Measurements from ENCODE around the gene CYTH2. TPM values are rescaled to one million over a fixed set of nuclear protein-coding genes. Genes with fewer than 3 reads are reported as not detected.

CYTH2 gene
- total RNA-seq, 1 experiment from 2014 or later: 72.6 TPM

GRCh38 chr19:48480558-48481500, 11.7 kb downstream of the CYTH2 start:
- CTCF ChIA-PET: interaction anchor here (0.6 to 2.4 kb wide), 15 partner anchors 9 to 166 kb away, joined by 3 to 11 read pairs (median 4); partner anchors contain the start of gene KDELR1
- POLR2A ChIA-PET: interaction anchor here (0.5 to 1.4 kb wide), 5 partner anchors 11 to 206 kb away, joined by 3 to 4 read pairs (median 4); partner anchors contain the start of genes SYNGR4 and TMEM143
- ATAC-seq (peak; percentile 23), DNase-seq (ENCODE audit: low spot score) (peak; percentile 44)
- Mint-ChIP-seq H3K4me3 (peak overlapping the region; percentile 81), H3K27me3 (ENCODE audit: low read depth) (peaks cover 7% of the 10 kb centered on the region; the same call in 1 of the 2 replicates), H3K9me3 (no peaks in the 10 kb centered on the region), H3K36me3 (peaks cover 6% of the 10 kb centered on the region), H3K27ac (peak overlapping the region; percentile 74; the same call in 1 of the 2 replicates), H3K4me1 (peaks cover 23% of the 10 kb centered on the region)
- TF ChIP-seq E2F1 (CRISPR knock-in tag; IDR thresholded peaks at IDR 0.05) (no peak), CREM (CRISPR knock-in tag; IDR thresholded peaks at IDR 0.05) (no peak), ZNF396 (CRISPR knock-in tag; IDR thresholded peaks at IDR 0.05; ENCODE audit: borderline replicate concordance) (no peak), ATF3 (CRISPR knock-in tag; conservative IDR thresholded peaks at IDR 0.05) (no peak), ELF4 (CRISPR knock-in tag; IDR thresholded peaks at IDR 0.05; ENCODE audit: low read depth) (no peak), HMGA2 (CRISPR knock-in tag; IDR thresholded peaks at IDR 0.05) (no peak), E2F4 (CRISPR knock-in tag; IDR thresholded peaks at IDR 0.05; ENCODE audit: borderline replicate concordance, low read depth) (no peak)

GRCh38 chr19:48481846-48482639, 12.9 kb downstream of the CYTH2 start:
- ChIA-PET POLR2A (interaction anchor here (1.1 to 1.4 kb wide), 2 partner anchors 11 to 118 kb away, joined by 4 read pairs; partner anchors contain the start of genes SYNGR4 and TMEM143), CTCF (interaction anchor here (1.1 to 2.4 kb wide), 8 partner anchors 8 to 168 kb away, joined by 3 to 9 read pairs (median 5); partner anchors contain the start of gene KDELR1)
- DNase-seq (ENCODE audit: low spot score): no peak
- TF ChIP-seq AR (CRISPR knock-in tag; IDR thresholded peaks at IDR 0.05) (0 out of 2 replicates have a peak, but pooled peaks have one; percentile 41), JUN (CRISPR knock-in tag; IDR thresholded peaks at IDR 0.05) (no peak), FOXP1 (CRISPR knock-in tag; IDR thresholded peaks at IDR 0.05; ENCODE audit: borderline replicate concordance) (no peak)
- ATAC-seq: no peak
- H3K4me1 Mint-ChIP-seq: peaks cover 23% of the 10 kb centered on the region
- H3K36me3 Mint-ChIP-seq: no peaks in the 10 kb centered on the region; the same call in 1 of the 2 replicates
- peak overlapping the region; percentile 81 for H3K4me3 Mint-ChIP-seq
- H3K9me3 Mint-ChIP-seq: no peaks in the 10 kb centered on the region
- H3K27ac Mint-ChIP-seq: peak overlapping the region; percentile 72
- peaks cover 7% of the 10 kb centered on the region; the same call in 1 of the 2 replicates for H3K27me3 Mint-ChIP-seq (ENCODE audit: low read depth)

- POLR2A ChIA-PET: no interaction called here
- ATAC-seq: no peak
- Mint-ChIP-seq H3K27me3 (ENCODE audit: low read depth) (peaks cover 12% of the 10 kb centered on the region), H3K4me1 (peaks cover 23% of the 10 kb centered on the region), H3K27ac (0 out of 2 replicates have a peak overlapping the region, but pooled peaks have one; percentile 34), H3K4me3 (no peak overlapping the region), H3K9me3 (no peaks in the 10 kb centered on the region), H3K36me3 (no peaks in the 10 kb centered on the region; the same call in 1 of the 2 replicates)
- no peak for TF ChIP-seq TEAD1 (CRISPR knock-in tag; IDR thresholded peaks at IDR 0.05)
- no peak for TF ChIP-seq ZNF671 (CRISPR knock-in tag; IDR thresholded peaks at IDR 0.05)
- TF ChIP-seq ZNF416 (CRISPR knock-in tag; IDR thresholded peaks at IDR 0.05): no peak
- TF ChIP-seq ATF3 (CRISPR knock-in tag; conservative IDR thresholded peaks at IDR 0.05): no peak
- no peak for TF ChIP-seq ZNF423 (CRISPR knock-in tag; IDR thresholded peaks at IDR 0.05)
- CTCF ChIA-PET: no interaction called here
- DNase-seq (ENCODE audit: low spot score): no peak
These were observed 14.1 kb downstream of the CYTH2 start for GRCh38 chr19:48483301-48483700.

Measured in WTC11 (cell line).